ENCODE measurements around the gene RBFOX2. TPM values are rescaled to one million over a fixed set of nuclear protein-coding genes. Genes with fewer than 3 reads are reported as not detected.

The RBFOX2 gene
- total and polyA plus RNA-seq, 2 donors (not counting 3 experiments of a cell fraction or from before 2014, with no cell fraction given), result 125 to 142 TPM

- TF ChIP-seq MYC (IDR thresholded peaks at IDR 0.05; ENCODE audit: low read depth, low read length) (no peak), POLR2A (IDR thresholded peaks at IDR 0.05; ENCODE audit: low read depth, low read length) (no peak), POLR2AphosphoS5 (IDR thresholded peaks at IDR 0.05; ENCODE audit: insufficient read depth, low read depth, low read length) (no peak), MAX (IDR thresholded peaks at IDR 0.05; ENCODE audit: insufficient read depth, insufficient read length) (no peak), EZH2 (IDR thresholded peaks at IDR 0.05; ENCODE audit: borderline replicate concordance, low read depth, low read length, severe bottlenecking) (no peak), GATA2 (IDR thresholded peaks at IDR 0.05; ENCODE audit: insufficient read depth, insufficient read length, low read depth, low read length) (no peak), CTCF (IDR thresholded peaks at IDR 0.05; ENCODE audit: extremely low read depth in 1 of 2, insufficient read depth in 1 of 2, low read depth in 1 of 2, low read length in 2 of 2) (no peak), JUN (IDR thresholded peaks at IDR 0.05; ENCODE audit: borderline replicate concordance, insufficient read depth, insufficient read length, low read depth) (no peak), FOS (IDR thresholded peaks at IDR 0.05; ENCODE audit: borderline replicate concordance, insufficient read depth, low read length) (no peak)
- BruUV-seq (replicated peaks), result no TSS peak
- peaks cover 47% of the 10 kb centered on the region for H3K79me2 ChIP-seq (ENCODE audit: control insufficient read depth, insufficient read depth, low read length)
- H4K20me1 ChIP-seq (replicated peaks; ENCODE audit: control insufficient read depth, extremely low read depth, insufficient read depth, low read length), result no peaks in the 10 kb centered on the region
- intact Hi-C loops (cut with micrococcal nuclease), result loop anchor here (5.0 kb wide), 1 partner anchor 34 kb away; no protein-coding TSS in a partner anchor
- H3K9me3 ChIP-seq (replicated peaks; ENCODE audit: control insufficient read depth, insufficient read depth, low read length), result no peaks in the 10 kb centered on the region
- dilution Hi-C loops (cut with MboI; ENCODE audit: extremely low pct_ligation_motif_present, low sequenced_read_pairs), result no loop called here
- no peaks in the 10 kb centered on the region for H3K27me3 ChIP-seq (ENCODE audit: control insufficient read depth in 2 of 2, insufficient read depth in 2 of 2, low read length in 2 of 2)
- peaks cover 36% of the 10 kb centered on the region for H3K4me1 ChIP-seq (ENCODE audit: control insufficient read depth, extremely low read depth, insufficient read depth, low read length)
- H3K36me3 ChIP-seq (ENCODE audit: control insufficient read depth in 2 of 2, extremely low read depth in 1 of 2, insufficient read depth in 2 of 2, low read length in 2 of 2), result no peaks in the 10 kb centered on the region
- no peak overlapping the region for H3K9ac ChIP-seq (replicated peaks; ENCODE audit: extremely low read depth, insufficient read depth, low read length)
- H3K9me1 ChIP-seq (replicated peaks; ENCODE audit: control insufficient read depth, extremely low read depth, insufficient read depth, low read length), result peaks cover 1% of the 10 kb centered on the region
- no peak overlapping the region for H3K27ac ChIP-seq (ENCODE audit: insufficient read depth, low read depth, low read length)
- ChIA-PET CTCF (interaction anchor here (0.8 kb wide), 1 partner anchor 9 kb away, joined by 4 read pairs; no protein-coding TSS in a partner anchor), POLR2A (no interaction called here)
- no peak overlapping the region for H2AFZ ChIP-seq (ENCODE audit: low read depth, low read length)
- DNase-seq (ENCODE audit: low read depth, low spot score) (no peak), FAIRE-seq (no peak)
- H3K4me2 ChIP-seq (ENCODE audit: insufficient read depth, low read length), result no peak overlapping the region
- no peak overlapping the region for H3K4me3 ChIP-seq (replicated peaks in 1 of 3; ENCODE audit: insufficient read depth in 1 of 3, low read depth in 1 of 3, low read length in 3 of 3)
Measured at GRCh38 chr22:35963237-35963810, 65.3 kb downstream of the RBFOX2 start.
